Measurements from ENCODE around the gene WWP2.
"Not testable (repeated sequence)": the region's sequence is repeated elsewhere in the genome, so short reads cannot be mapped to it uniquely, and the experiment has no call there.

WWP2 gene

GRCh38 chr16:69844441-69844840 lies 82.3 kb downstream of the WWP2 start:
- Mint-ChIP-seq H3K4me1 (ENCODE audit: low read depth) (no peaks in the 10 kb centered on the region), H3K9me3 (no peaks in the 10 kb centered on the region), H3K36me3 (ENCODE audit: low read depth) (peaks cover 24% of the 10 kb centered on the region), H3K4me3 (no peak overlapping the region), H3K27ac (no peak overlapping the region), H3K27me3 (no peaks in the 10 kb centered on the region)

- no peak overlapping the region for H3K27ac Mint-ChIP-seq
- H3K4me3 Mint-ChIP-seq = no peak overlapping the region
- H3K36me3 Mint-ChIP-seq (ENCODE audit: low read depth) = peaks cover 21% of the 10 kb centered on the region
- no peaks in the 10 kb centered on the region for H3K9me3 Mint-ChIP-seq
- no peaks in the 10 kb centered on the region for H3K4me1 Mint-ChIP-seq (ENCODE audit: low read depth)
- no peaks in the 10 kb centered on the region for H3K27me3 Mint-ChIP-seq
Observed at GRCh38 chr16:69845181-69845580, 83.0 kb downstream of the WWP2 start.

GRCh38 chr16:69847643-69848042 lies 85.5 kb downstream of the WWP2 start:
- Mint-ChIP-seq H3K36me3 (ENCODE audit: low read depth) (peaks cover 16% of the 10 kb centered on the region), H3K9me3 (no peaks in the 10 kb centered on the region), H3K4me1 (ENCODE audit: low read depth) (no peaks in the 10 kb centered on the region), H3K27me3 (no peaks in the 10 kb centered on the region), H3K27ac (no peak overlapping the region), H3K4me3 (no peak overlapping the region)

GRCh38 chr16:69848637-69849545 lies 86.8 kb downstream of the WWP2 start:
- H3K4me1 Mint-ChIP-seq (ENCODE audit: low read depth) = no peaks in the 10 kb centered on the region
- no peak overlapping the region for H3K27ac Mint-ChIP-seq
- H3K9me3 Mint-ChIP-seq = no peaks in the 10 kb centered on the region
- H3K4me3 Mint-ChIP-seq = no peak overlapping the region
- H3K36me3 Mint-ChIP-seq (ENCODE audit: low read depth) = peaks cover 18% of the 10 kb centered on the region
- no peaks in the 10 kb centered on the region for H3K27me3 Mint-ChIP-seq

GRCh38 chr16:69851491-69852240 lies 89.5 kb downstream of the WWP2 start:
- no peak overlapping the region for H3K4me3 Mint-ChIP-seq
- H3K36me3 Mint-ChIP-seq (ENCODE audit: low read depth) = peaks cover 25% of the 10 kb centered on the region
- no peak overlapping the region for H3K27ac Mint-ChIP-seq
- no peaks in the 10 kb centered on the region for H3K9me3 Mint-ChIP-seq
- H3K4me1 Mint-ChIP-seq (ENCODE audit: low read depth) = no peaks in the 10 kb centered on the region
- no peaks in the 10 kb centered on the region for H3K27me3 Mint-ChIP-seq

- H3K9me3 Mint-ChIP-seq = no peaks in the 10 kb centered on the region
- H3K4me1 Mint-ChIP-seq (ENCODE audit: low read depth) = peaks cover 3% of the 10 kb centered on the region
- no peaks in the 10 kb centered on the region for H3K27me3 Mint-ChIP-seq
- H3K36me3 Mint-ChIP-seq (ENCODE audit: low read depth) = peaks cover 32% of the 10 kb centered on the region
- H3K27ac Mint-ChIP-seq = no peak overlapping the region
- no peak overlapping the region for H3K4me3 Mint-ChIP-seq
Observed at GRCh38 chr16:69852815-69853214, 90.7 kb downstream of the WWP2 start.

GRCh38 chr16:69853481-69853880 lies 91.3 kb downstream of the WWP2 start:
- no peaks in the 10 kb centered on the region for H3K9me3 Mint-ChIP-seq
- H3K27ac Mint-ChIP-seq = no peak overlapping the region
- H3K4me3 Mint-ChIP-seq = no peak overlapping the region
- peaks cover 6% of the 10 kb centered on the region for H3K4me1 Mint-ChIP-seq (ENCODE audit: low read depth)
- H3K36me3 Mint-ChIP-seq (ENCODE audit: low read depth) = peaks cover 35% of the 10 kb centered on the region
- H3K27me3 Mint-ChIP-seq = no peaks in the 10 kb centered on the region

- peaks cover 42% of the 10 kb centered on the region for H3K36me3 Mint-ChIP-seq (ENCODE audit: low read depth)
- H3K4me3 Mint-ChIP-seq; H3K27me3 Mint-ChIP-seq; H3K27ac Mint-ChIP-seq; H3K4me1 Mint-ChIP-seq (ENCODE audit: low read depth); H3K9me3 Mint-ChIP-seq: not testable (repeated sequence)
Observed at GRCh38 chr16:69854776-69855175, 92.6 kb downstream of the WWP2 start.

GRCh38 chr16:69855592-69855991 lies 93.5 kb downstream of the WWP2 start:
- Mint-ChIP-seq H3K27ac (no peak overlapping the region), H3K4me1 (ENCODE audit: low read depth) (peaks cover 8% of the 10 kb centered on the region), H3K36me3 (ENCODE audit: low read depth) (peaks cover 42% of the 10 kb centered on the region), H3K4me3 (no peak overlapping the region), H3K9me3 (no peaks in the 10 kb centered on the region), H3K27me3 (no peaks in the 10 kb centered on the region)

GRCh38 chr16:69858191-69859104 lies 96.3 kb downstream of the WWP2 start:
- Mint-ChIP-seq H3K4me1 (ENCODE audit: low read depth) (peaks cover 8% of the 10 kb centered on the region), H3K4me3 (no peak overlapping the region), H3K9me3 (no peaks in the 10 kb centered on the region), H3K36me3 (ENCODE audit: low read depth) (peaks cover 34% of the 10 kb centered on the region), H3K27me3 (no peaks in the 10 kb centered on the region), H3K27ac (no peak overlapping the region)

- Mint-ChIP-seq H3K9me3 (no peaks in the 10 kb centered on the region), H3K27me3 (no peaks in the 10 kb centered on the region), H3K4me3 (no peak overlapping the region), H3K4me1 (ENCODE audit: low read depth) (peaks cover 8% of the 10 kb centered on the region), H3K36me3 (ENCODE audit: low read depth) (peaks cover 26% of the 10 kb centered on the region), H3K27ac (no peak overlapping the region)
Observed at GRCh38 chr16:69859105-69859989, 97.2 kb downstream of the WWP2 start.

- no peaks in the 10 kb centered on the region for H3K27me3 Mint-ChIP-seq
- H3K27ac Mint-ChIP-seq = no peak overlapping the region
- peaks cover 8% of the 10 kb centered on the region for H3K4me1 Mint-ChIP-seq (ENCODE audit: low read depth)
- no peaks in the 10 kb centered on the region for H3K9me3 Mint-ChIP-seq
- H3K4me3 Mint-ChIP-seq = no peak overlapping the region
- H3K36me3 Mint-ChIP-seq (ENCODE audit: low read depth) = peaks cover 22% of the 10 kb centered on the region
Observed at GRCh38 chr16:69860233-69861231, 98.4 kb downstream of the WWP2 start.

Measured in stimulated activated naive CD8-positive, alpha-beta T cell treated with anti-CD3 and anti-CD28 coated beads, Interleukin-15, Interleukin-2, amounts not matched to agents 100 ng/mL and 50 ng/mL, for 24 hours (primary cell).